Measurements from ENCODE around the gene KCNJ15.

Gene KCNJ15

GRCh38 chr21:38257667-38258066, 876 bp downstream of the KCNJ15 start:
- Histone ChIP-seq H3K27ac (ENCODE audit: low read depth, low read length) (no peak overlapping the region), H3K4me1 (ENCODE audit: control insufficient read depth, insufficient read depth, low read length) (0 out of 2 replicates have a peak, but pooled peaks cover 5% of the 10 kb centered on the region), H3K27me3 (ENCODE audit: control insufficient read depth, insufficient read depth, low read length) (no peaks in the 10 kb centered on the region), H3K36me3 (ENCODE audit: control insufficient read depth, insufficient read depth, low read length) (no peaks in the 10 kb centered on the region), H3K4me3 (ENCODE audit: low read depth, low read length) (no peak overlapping the region), H3K9me3 (ENCODE audit: control insufficient read depth, insufficient read depth, low read length) (no peaks in the 10 kb centered on the region), H3K9ac (ENCODE audit: low read depth, low read length) (no peak overlapping the region)

- Histone ChIP-seq H3K36me3 (ENCODE audit: control insufficient read depth, insufficient read depth, low read length) (no peaks in the 10 kb centered on the region), H3K27me3 (ENCODE audit: control insufficient read depth, insufficient read depth, low read length) (no peaks in the 10 kb centered on the region), H3K27ac (ENCODE audit: low read depth, low read length) (no peak overlapping the region), H3K9ac (ENCODE audit: low read depth, low read length) (no peak overlapping the region), H3K9me3 (ENCODE audit: control insufficient read depth, insufficient read depth, low read length) (no peaks in the 10 kb centered on the region), H3K4me1 (ENCODE audit: control insufficient read depth, insufficient read depth, low read length) (0 out of 2 replicates have a peak, but pooled peaks cover 5% of the 10 kb centered on the region), H3K4me3 (ENCODE audit: low read depth, low read length) (no peak overlapping the region)
Measured at GRCh38 chr21:38258521-38259485, 2.0 kb downstream of the KCNJ15 start.

- no peaks in the 10 kb centered on the region for H3K9me3 ChIP-seq (ENCODE audit: control insufficient read depth, insufficient read depth, low read length)
- H3K4me1 ChIP-seq (ENCODE audit: control insufficient read depth, insufficient read depth, low read length): 0 out of 2 replicates have a peak, but pooled peaks cover 5% of the 10 kb centered on the region
- no peak overlapping the region for H3K9ac ChIP-seq (ENCODE audit: low read depth, low read length)
- no peak overlapping the region for H3K4me3 ChIP-seq (ENCODE audit: low read depth, low read length)
- no peaks in the 10 kb centered on the region for H3K36me3 ChIP-seq (ENCODE audit: control insufficient read depth, insufficient read depth, low read length)
- H3K27ac ChIP-seq (ENCODE audit: low read depth, low read length): no peak overlapping the region
- no peaks in the 10 kb centered on the region for H3K27me3 ChIP-seq (ENCODE audit: control insufficient read depth, insufficient read depth, low read length)
Measured at GRCh38 chr21:38259665-38260064, 2.9 kb downstream of the KCNJ15 start.

- H3K4me1 ChIP-seq (ENCODE audit: control insufficient read depth, insufficient read depth, low read length): 0 out of 2 replicates have a peak, but pooled peaks cover 5% of the 10 kb centered on the region
- no peak overlapping the region for H3K27ac ChIP-seq (ENCODE audit: low read depth, low read length)
- H3K9ac ChIP-seq (ENCODE audit: low read depth, low read length): no peak overlapping the region
- no peaks in the 10 kb centered on the region for H3K9me3 ChIP-seq (ENCODE audit: control insufficient read depth, insufficient read depth, low read length)
- H3K36me3 ChIP-seq (ENCODE audit: control insufficient read depth, insufficient read depth, low read length): no peaks in the 10 kb centered on the region
- H3K27me3 ChIP-seq (ENCODE audit: control insufficient read depth, insufficient read depth, low read length): no peaks in the 10 kb centered on the region
- no peak overlapping the region for H3K4me3 ChIP-seq (ENCODE audit: low read depth, low read length)
Measured at GRCh38 chr21:38260426-38260825, 3.6 kb downstream of the KCNJ15 start.

- 0 out of 2 replicates have a peak, but pooled peaks cover 4% of the 10 kb centered on the region for H3K4me1 ChIP-seq (ENCODE audit: control insufficient read depth, insufficient read depth, low read length)
- no peak overlapping the region for H3K9ac ChIP-seq (ENCODE audit: low read depth, low read length)
- H3K4me3 ChIP-seq (ENCODE audit: low read depth, low read length): no peak overlapping the region
- no peak overlapping the region for H3K27ac ChIP-seq (ENCODE audit: low read depth, low read length)
- H3K36me3 ChIP-seq (ENCODE audit: control insufficient read depth, insufficient read depth, low read length): no peaks in the 10 kb centered on the region
- no peaks in the 10 kb centered on the region for H3K9me3 ChIP-seq (ENCODE audit: control insufficient read depth, insufficient read depth, low read length)
- H3K27me3 ChIP-seq (ENCODE audit: control insufficient read depth, insufficient read depth, low read length): no peaks in the 10 kb centered on the region
Measured at GRCh38 chr21:38261851-38262250, 5.1 kb downstream of the KCNJ15 start.

GRCh38 chr21:38263493-38263892, 6.7 kb downstream of the KCNJ15 start:
- Histone ChIP-seq H3K27me3 (ENCODE audit: control insufficient read depth, insufficient read depth, low read length) (no peaks in the 10 kb centered on the region), H3K4me1 (ENCODE audit: control insufficient read depth, insufficient read depth, low read length) (no peaks in the 10 kb centered on the region), H3K27ac (ENCODE audit: low read depth, low read length) (no peak overlapping the region), H3K36me3 (ENCODE audit: control insufficient read depth, insufficient read depth, low read length) (no peaks in the 10 kb centered on the region), H3K9ac (ENCODE audit: low read depth, low read length) (no peak overlapping the region), H3K9me3 (ENCODE audit: control insufficient read depth, insufficient read depth, low read length) (no peaks in the 10 kb centered on the region), H3K4me3 (ENCODE audit: low read depth, low read length) (no peak overlapping the region)

GRCh38 chr21:38264571-38264970, 7.8 kb downstream of the KCNJ15 start:
- Histone ChIP-seq H3K9ac (ENCODE audit: low read depth, low read length) (no peak overlapping the region), H3K27ac (ENCODE audit: low read depth, low read length) (no peak overlapping the region), H3K4me3 (ENCODE audit: low read depth, low read length) (no peak overlapping the region), H3K27me3 (ENCODE audit: control insufficient read depth, insufficient read depth, low read length) (no peaks in the 10 kb centered on the region), H3K36me3 (ENCODE audit: control insufficient read depth, insufficient read depth, low read length) (no peaks in the 10 kb centered on the region), H3K9me3 (ENCODE audit: control insufficient read depth, insufficient read depth, low read length) (no peaks in the 10 kb centered on the region), H3K4me1 (ENCODE audit: control insufficient read depth, insufficient read depth, low read length) (0 out of 2 replicates have a peak, but pooled peaks cover 6% of the 10 kb centered on the region)

- no peak overlapping the region for H3K4me3 ChIP-seq (ENCODE audit: low read depth, low read length)
- 0 out of 2 replicates have a peak, but pooled peaks cover 6% of the 10 kb centered on the region for H3K4me1 ChIP-seq (ENCODE audit: control insufficient read depth, insufficient read depth, low read length)
- H3K9me3 ChIP-seq (ENCODE audit: control insufficient read depth, insufficient read depth, low read length): no peaks in the 10 kb centered on the region
- H3K9ac ChIP-seq (ENCODE audit: low read depth, low read length): no peak overlapping the region
- H3K27ac ChIP-seq (ENCODE audit: low read depth, low read length): no peak overlapping the region
- H3K27me3 ChIP-seq (ENCODE audit: control insufficient read depth, insufficient read depth, low read length): no peaks in the 10 kb centered on the region
- no peaks in the 10 kb centered on the region for H3K36me3 ChIP-seq (ENCODE audit: control insufficient read depth, insufficient read depth, low read length)
Measured at GRCh38 chr21:38265166-38265565, 8.4 kb downstream of the KCNJ15 start.

GRCh38 chr21:38266732-38267131, 9.9 kb downstream of the KCNJ15 start:
- Histone ChIP-seq H3K27ac (ENCODE audit: low read depth, low read length) (no peak overlapping the region), H3K27me3 (ENCODE audit: control insufficient read depth, insufficient read depth, low read length) (no peaks in the 10 kb centered on the region), H3K4me3 (ENCODE audit: low read depth, low read length) (no peak overlapping the region), H3K9me3 (ENCODE audit: control insufficient read depth, insufficient read depth, low read length) (no peaks in the 10 kb centered on the region), H3K4me1 (ENCODE audit: control insufficient read depth, insufficient read depth, low read length) (0 out of 2 replicates have a peak, but pooled peaks cover 6% of the 10 kb centered on the region), H3K9ac (ENCODE audit: low read depth, low read length) (no peak overlapping the region), H3K36me3 (ENCODE audit: control insufficient read depth, insufficient read depth, low read length) (no peaks in the 10 kb centered on the region)

- Histone ChIP-seq H3K36me3 (ENCODE audit: control insufficient read depth, insufficient read depth, low read length) (no peaks in the 10 kb centered on the region), H3K9me3 (ENCODE audit: control insufficient read depth, insufficient read depth, low read length) (no peaks in the 10 kb centered on the region), H3K4me1 (ENCODE audit: control insufficient read depth, insufficient read depth, low read length) (0 out of 2 replicates have a peak, but pooled peaks cover 6% of the 10 kb centered on the region), H3K27ac (ENCODE audit: low read depth, low read length) (no peak overlapping the region), H3K27me3 (ENCODE audit: control insufficient read depth, insufficient read depth, low read length) (no peaks in the 10 kb centered on the region), H3K9ac (ENCODE audit: low read depth, low read length) (no peak overlapping the region), H3K4me3 (ENCODE audit: low read depth, low read length) (no peak overlapping the region)
Measured at GRCh38 chr21:38267136-38267755, 10.5 kb downstream of the KCNJ15 start.
